Uterus (tissue), 4 donors: ENCODE measurements around the gene PIK3C2G. TPM values are rescaled to one million over a fixed set of nuclear protein-coding genes. Genes with fewer than 3 reads are reported as not detected.
A peak's percentile ranks its signal among the peaks of the same experiment; 100 is the strongest.

Experiments used
- DNase-seq, 2 donors: peaks; one replicate each; pipeline ENCODE4 v3.0.0-alpha.2; 2019 to 2020
- H3K27ac ChIP-seq, 2 donors: fragments of 200-600 bp; sonication (generic); 1 replicate in 1 of 2; 2 replicates in 1 of 2; pipeline ENCODE4 v1.5.1; 2016 to 2018
- H3K27me3 ChIP-seq, 2 donors: fragments of 200-600 bp; sonication (generic); one replicate each; pipeline ENCODE4 v1.5.1; 2018 to 2019; ENCODE audit warnings: control low read depth in 1 of 2
- H3K36me3 ChIP-seq, 2 donors: fragments of 200-600 bp; sonication (generic); one replicate each; pipeline ENCODE4 v1.5.1; 2019; ENCODE audit warnings: control low read depth in 1 of 2
- H3K4me1 ChIP-seq, 2 donors: fragments of 200-600 bp; sonication (generic); one replicate each; pipeline ENCODE4 v1.5.1; 2018 to 2019; ENCODE audit warnings: control low read depth in 1 of 2
- H3K4me3 ChIP-seq, 2 donors: fragments of 200-600 bp; sonication (generic); 1 replicate in 1 of 2; 2 replicates in 1 of 2; pipeline ENCODE4 v1.5.1; 2018 to 2019; ENCODE audit warnings: mild to moderate bottlenecking in 1 of 2
- H3K9me3 ChIP-seq, 2 donors: fragments of 200-600 bp; sonication (generic); one replicate each; pipeline ENCODE4 v1.5.1; 2019; ENCODE audit warnings: control low read depth in 1 of 2
- CTCF ChIP-seq, 4 experiments: fragments of 200-600 bp in 2 of 4; fragments of 450-650 bp in 2 of 4; sonication (generic) in 2 of 4; IDR thresholded peaks; one replicate each; pipeline ENCODE4 v1.5.1; 2016 to 2019; ENCODE audit warnings: antibody characterized with exemption in 4 of 4, mild to moderate bottlenecking in 2 of 4, moderate library complexity in 1 of 4
- POLR2A ChIP-seq, 2 donors: fragments of 450-650 bp; IDR thresholded peaks; one replicate each; pipeline ENCODE4 v1.6.1; 2016; ENCODE audit warnings: antibody characterized with exemption in 2 of 2, mild to moderate bottlenecking in 1 of 2, moderate library complexity in 1 of 2
- intact Hi-C: fragments of 100-400 bp; cut with DNase I; formaldehyde crosslinking; loops from one replicate; pipeline ENCODE4 v1.15.1; 2023; ENCODE audit warnings: low total_unique reads
- total RNA-seq, 4 donors: library from RNA; depleted of rRNA in 3 of 4; stranded (reverse); fragments of >200 nt in 3 of 4; gene quantifications; one replicate each; pipeline versions ENCODE4 v1.1.0 to v1.2.4, GENCODE V29; 2014 to 2023
- donor health status: DM: yes; HTN: yes; CAD: no.

The PIK3C2G gene
- total RNA-seq, 4 donors from 2014 or later, result under 0.01 to 2.2 (median 0.34) TPM; not detected in 1

DNA sequence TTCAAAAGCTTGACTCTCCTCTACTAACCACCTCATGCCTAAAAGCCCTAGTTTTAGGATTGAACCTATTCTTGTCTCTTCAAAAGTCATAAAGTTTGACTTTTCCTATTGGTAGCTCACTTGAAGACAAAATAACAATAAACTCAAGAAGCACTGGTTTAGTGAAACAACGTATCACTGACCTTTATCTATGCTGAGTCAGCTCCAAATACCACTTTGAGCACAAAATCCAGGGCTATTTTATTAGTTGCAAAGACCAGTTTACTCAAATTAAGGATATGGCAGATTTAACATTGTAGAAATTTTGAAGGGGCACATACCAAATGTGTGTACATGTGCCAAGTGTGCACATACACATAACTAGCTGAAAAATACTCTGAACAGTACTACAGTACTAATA is 45.0 kb downstream of the PIK3C2G start:
- TF ChIP-seq CTCF (IDR thresholded peaks at IDR 0.05), result no peak
- no peak for TF ChIP-seq POLR2A (IDR thresholded peaks at IDR 0.05)
- Histone ChIP-seq H3K4me3 (no peak overlapping the region), H3K27me3 (no peaks in the 10 kb centered on the region), H3K9me3 (peaks cover 0 to 4% of the 10 kb centered on the region in 2 donors), H3K27ac (no peak overlapping the region), H3K4me1 (no peaks in the 10 kb centered on the region), H3K36me3 (no peaks in the 10 kb centered on the region)
- intact Hi-C loops, result no loop called here
- no peak for DNase-seq

DNA sequence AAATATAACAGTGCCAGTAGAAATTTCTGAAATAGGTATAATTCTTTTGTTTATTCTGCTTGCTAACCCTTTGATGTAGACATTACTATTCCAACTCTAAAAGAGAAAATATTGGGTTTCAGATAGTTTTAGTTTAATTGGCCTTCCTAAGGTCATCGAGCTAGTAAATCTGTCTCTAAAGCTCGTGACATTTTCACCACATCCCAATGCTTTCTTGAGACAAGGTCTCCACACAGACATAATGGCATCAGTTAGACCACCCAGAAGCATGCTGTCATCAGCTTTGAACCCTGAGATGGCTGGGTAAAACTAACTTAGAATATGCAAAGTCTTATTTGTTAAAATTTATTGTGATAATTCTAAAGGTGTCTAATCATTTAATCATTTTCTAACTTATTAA is 52.0 kb downstream of the PIK3C2G start:
- H3K9me3 ChIP-seq, result no peaks in the 10 kb centered on the region
- DNase-seq, result no peak
- no peaks in the 10 kb centered on the region for H3K4me1 ChIP-seq
- no peaks in the 10 kb centered on the region for H3K36me3 ChIP-seq
- intact Hi-C loops, result no loop called here
- no peak for TF ChIP-seq CTCF (IDR thresholded peaks at IDR 0.05)
- no peak for TF ChIP-seq POLR2A (IDR thresholded peaks at IDR 0.05)
- H3K4me3 ChIP-seq, result no peak overlapping the region
- H3K27ac ChIP-seq, result no peak overlapping the region
- H3K27me3 ChIP-seq, result no peaks in the 10 kb centered on the region

GRCh38 chr12:18320036-18320617 is 58.8 kb downstream of the PIK3C2G start:
- intact Hi-C loops, result no loop called here
- Histone ChIP-seq H3K9me3 (no peaks in the 10 kb centered on the region), H3K4me1 (no peaks in the 10 kb centered on the region), H3K27me3 (no peaks in the 10 kb centered on the region), H3K27ac (no peak overlapping the region), H3K4me3 (no peak overlapping the region), H3K36me3 (no peaks in the 10 kb centered on the region)
- DNase-seq, result no peak
- peak in 3 of 4 experiments; percentile 22 to 41 (median 24) for TF ChIP-seq CTCF (IDR thresholded peaks at IDR 0.05)
- no peak for TF ChIP-seq POLR2A (IDR thresholded peaks at IDR 0.05)

DNA sequence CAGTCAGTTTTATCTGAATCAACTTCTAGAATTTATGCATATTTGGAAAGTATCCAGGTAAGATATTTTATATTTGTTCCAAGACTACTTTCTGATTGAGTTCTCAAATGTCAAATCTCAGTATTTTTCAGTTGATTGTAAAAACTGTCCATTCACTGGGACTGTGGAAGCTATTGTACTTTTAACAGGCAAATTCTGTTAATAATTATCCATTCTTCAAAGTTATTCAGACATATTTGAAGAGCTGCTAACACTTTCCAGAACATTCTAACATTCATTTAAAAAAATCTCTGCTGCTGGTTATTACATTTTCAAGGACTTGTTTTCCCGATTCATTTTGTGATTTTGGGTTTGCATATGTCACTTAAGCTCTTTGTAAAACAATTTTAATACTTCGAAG is 59.7 kb downstream of the PIK3C2G start:
- Histone ChIP-seq H3K9me3 (no peaks in the 10 kb centered on the region), H3K4me3 (no peak overlapping the region), H3K27ac (no peak overlapping the region), H3K4me1 (no peaks in the 10 kb centered on the region), H3K36me3 (no peaks in the 10 kb centered on the region), H3K27me3 (no peaks in the 10 kb centered on the region)
- intact Hi-C loops, result no loop called here
- no peak for TF ChIP-seq POLR2A (IDR thresholded peaks at IDR 0.05)
- no peak for TF ChIP-seq CTCF (IDR thresholded peaks at IDR 0.05)
- no peak for DNase-seq

DNA sequence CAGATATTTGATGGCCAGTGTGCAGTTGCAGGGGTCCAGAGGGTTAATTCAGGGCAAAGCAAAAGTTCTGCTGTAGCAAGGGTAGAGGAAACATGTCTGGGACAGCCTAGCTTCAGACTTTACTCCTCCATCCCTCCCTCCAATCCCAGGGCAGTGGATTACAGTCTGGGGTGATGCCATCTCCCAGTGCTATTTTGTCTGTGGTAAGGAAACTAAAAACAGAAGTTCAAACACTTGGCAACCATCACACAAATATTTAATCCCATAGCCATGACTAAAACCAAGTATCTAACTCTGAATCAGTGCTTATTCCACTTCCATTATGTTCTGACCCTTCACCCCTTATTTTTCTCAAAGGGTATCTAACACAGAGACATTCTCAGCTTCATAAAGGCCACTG is 61.8 kb downstream of the PIK3C2G start:
- no peak for TF ChIP-seq CTCF (IDR thresholded peaks at IDR 0.05)
- TF ChIP-seq POLR2A (IDR thresholded peaks at IDR 0.05), result no peak
- no peak for DNase-seq
- intact Hi-C loops, result no loop called here
- no peak overlapping the region for H3K27ac ChIP-seq
- no peaks in the 10 kb centered on the region for H3K36me3 ChIP-seq
- H3K9me3 ChIP-seq, result no peaks in the 10 kb centered on the region
- no peak overlapping the region for H3K4me3 ChIP-seq
- H3K4me1 ChIP-seq, result no peaks in the 10 kb centered on the region
- H3K27me3 ChIP-seq, result no peaks in the 10 kb centered on the region
